Uterus (tissue), 2 donors: ENCODE data around the gene MAPRE2.

Source experiments
- POLR2A ChIP-seq, 2 donors: fragments of 450-650 bp; IDR thresholded peaks; one replicate each; pipeline ENCODE4 v1.6.1; 2016; ENCODE audit warnings: antibody characterized with exemption in 2 of 2, mild to moderate bottlenecking in 1 of 2, moderate library complexity in 1 of 2
- TF ChIP-seq, protein P1 (sequence below), 4 experiments: fragments of 200-600 bp in 2 of 4; fragments of 450-650 bp in 2 of 4; sonication (generic) in 2 of 4; IDR thresholded peaks; one replicate each; pipeline ENCODE4 v1.5.1; 2016 to 2019; ENCODE audit warnings: antibody characterized with exemption in 4 of 4, mild to moderate bottlenecking in 2 of 4, moderate library complexity in 1 of 4

DNA sequence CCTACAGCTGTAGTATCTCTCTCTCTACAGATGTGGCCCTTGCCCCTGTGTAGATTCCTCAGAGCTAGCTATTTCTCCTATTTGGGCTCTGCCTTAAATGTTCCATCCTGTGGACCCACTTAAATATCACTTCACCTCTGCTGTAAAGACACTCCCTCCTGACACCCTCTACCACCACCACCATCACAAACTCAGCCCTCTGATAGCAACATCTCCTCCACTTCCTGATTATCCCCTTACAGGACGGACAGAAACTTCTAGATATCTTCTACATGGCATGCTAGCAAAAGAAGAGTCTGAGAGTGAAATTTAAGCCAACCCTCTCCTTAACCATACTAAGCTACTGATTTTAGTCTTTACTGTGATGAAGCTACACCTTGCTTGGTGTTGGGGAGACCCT lies 3.2 kb upstream of the MAPRE2 start:
- TF ChIP-seq, protein P1, sequence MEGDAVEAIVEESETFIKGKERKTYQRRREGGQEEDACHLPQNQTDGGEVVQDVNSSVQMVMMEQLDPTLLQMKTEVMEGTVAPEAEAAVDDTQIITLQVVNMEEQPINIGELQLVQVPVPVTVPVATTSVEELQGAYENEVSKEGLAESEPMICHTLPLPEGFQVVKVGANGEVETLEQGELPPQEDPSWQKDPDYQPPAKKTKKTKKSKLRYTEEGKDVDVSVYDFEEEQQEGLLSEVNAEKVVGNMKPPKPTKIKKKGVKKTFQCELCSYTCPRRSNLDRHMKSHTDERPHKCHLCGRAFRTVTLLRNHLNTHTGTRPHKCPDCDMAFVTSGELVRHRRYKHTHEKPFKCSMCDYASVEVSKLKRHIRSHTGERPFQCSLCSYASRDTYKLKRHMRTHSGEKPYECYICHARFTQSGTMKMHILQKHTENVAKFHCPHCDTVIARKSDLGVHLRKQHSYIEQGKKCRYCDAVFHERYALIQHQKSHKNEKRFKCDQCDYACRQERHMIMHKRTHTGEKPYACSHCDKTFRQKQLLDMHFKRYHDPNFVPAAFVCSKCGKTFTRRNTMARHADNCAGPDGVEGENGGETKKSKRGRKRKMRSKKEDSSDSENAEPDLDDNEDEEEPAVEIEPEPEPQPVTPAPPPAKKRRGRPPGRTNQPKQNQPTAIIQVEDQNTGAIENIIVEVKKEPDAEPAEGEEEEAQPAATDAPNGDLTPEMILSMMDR (IDR thresholded peaks at IDR 0.05): no peak
- TF ChIP-seq POLR2A (IDR thresholded peaks at IDR 0.05): no peak
